Cardiac fibroblast (primary cell): ENCODE results near the gene PYCR2.
"Not testable (repeated sequence)": the region's sequence is repeated elsewhere in the genome, so short reads cannot be mapped to it uniquely, and the experiment has no call there.

Source experiments
- DNase-seq, 2 donors: peaks; one replicate each; pipeline versions ENCODE4 v3.0.0 to v3.0.0-alpha.2; 2010; ENCODE audit warnings: low read depth in 2 of 2
- H3K4me3 ChIP-seq, 2 donors: replicated peaks in 1 of 2; 1 replicate in 1 of 2; 2 replicates in 1 of 2; pipeline ENCODE4 v1.5.1; 2011; ENCODE audit warnings: low read depth in 2 of 2, low read length in 2 of 2, mild to moderate bottlenecking in 2 of 2, moderate library complexity in 1 of 2
- TF ChIP-seq, protein P1 (sequence below): IDR thresholded peaks from one replicate; pipeline ENCODE4 v1.5.1; 2011; ENCODE audit warnings: low read depth, mild to moderate bottlenecking, low read length, inconsistent platforms

Gene PYCR2

GRCh38 chr1:225923692-225924555, at the start of gene PYCR2:
TSS of gene PYCR2 (minus strand) at chr1:225924250. CDS start at chr1:225924110, 140 bp downstream.
- TF ChIP-seq, protein P1, sequence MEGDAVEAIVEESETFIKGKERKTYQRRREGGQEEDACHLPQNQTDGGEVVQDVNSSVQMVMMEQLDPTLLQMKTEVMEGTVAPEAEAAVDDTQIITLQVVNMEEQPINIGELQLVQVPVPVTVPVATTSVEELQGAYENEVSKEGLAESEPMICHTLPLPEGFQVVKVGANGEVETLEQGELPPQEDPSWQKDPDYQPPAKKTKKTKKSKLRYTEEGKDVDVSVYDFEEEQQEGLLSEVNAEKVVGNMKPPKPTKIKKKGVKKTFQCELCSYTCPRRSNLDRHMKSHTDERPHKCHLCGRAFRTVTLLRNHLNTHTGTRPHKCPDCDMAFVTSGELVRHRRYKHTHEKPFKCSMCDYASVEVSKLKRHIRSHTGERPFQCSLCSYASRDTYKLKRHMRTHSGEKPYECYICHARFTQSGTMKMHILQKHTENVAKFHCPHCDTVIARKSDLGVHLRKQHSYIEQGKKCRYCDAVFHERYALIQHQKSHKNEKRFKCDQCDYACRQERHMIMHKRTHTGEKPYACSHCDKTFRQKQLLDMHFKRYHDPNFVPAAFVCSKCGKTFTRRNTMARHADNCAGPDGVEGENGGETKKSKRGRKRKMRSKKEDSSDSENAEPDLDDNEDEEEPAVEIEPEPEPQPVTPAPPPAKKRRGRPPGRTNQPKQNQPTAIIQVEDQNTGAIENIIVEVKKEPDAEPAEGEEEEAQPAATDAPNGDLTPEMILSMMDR = no peak
- peak; percentile 96 to 98 for DNase-seq
- peak within 1 kb of the TSS; percentile 64 to 90 for H3K4me3 ChIP-seq

- H3K4me3 ChIP-seq = no peak overlapping the region
- TF ChIP-seq, protein P1 = no peak
- DNase-seq = no peak
These were observed 49.1 kb upstream of the PYCR2 start for GRCh38 chr1:225973158-225973557.

GRCh38 chr1:225972344-225973152, 48.5 kb upstream of the PYCR2 start:
- TF ChIP-seq, protein P1 = no peak
- no peak for DNase-seq
- no peak overlapping the region for H3K4me3 ChIP-seq

GRCh38 chr1:225970592-225971157, 46.6 kb upstream of the PYCR2 start:
- not testable (repeated sequence) for DNase-seq, H3K4me3 ChIP-seq

- not testable (repeated sequence) for H3K4me3 ChIP-seq, DNase-seq
These were observed 45.7 kb upstream of the PYCR2 start for GRCh38 chr1:225969751-225970150.

GRCh38 chr1:225965231-225965630, 41.2 kb upstream of the PYCR2 start:
- TF ChIP-seq, protein P1 = no peak
- no peak overlapping the region for H3K4me3 ChIP-seq
- DNase-seq = no peak

DNA sequence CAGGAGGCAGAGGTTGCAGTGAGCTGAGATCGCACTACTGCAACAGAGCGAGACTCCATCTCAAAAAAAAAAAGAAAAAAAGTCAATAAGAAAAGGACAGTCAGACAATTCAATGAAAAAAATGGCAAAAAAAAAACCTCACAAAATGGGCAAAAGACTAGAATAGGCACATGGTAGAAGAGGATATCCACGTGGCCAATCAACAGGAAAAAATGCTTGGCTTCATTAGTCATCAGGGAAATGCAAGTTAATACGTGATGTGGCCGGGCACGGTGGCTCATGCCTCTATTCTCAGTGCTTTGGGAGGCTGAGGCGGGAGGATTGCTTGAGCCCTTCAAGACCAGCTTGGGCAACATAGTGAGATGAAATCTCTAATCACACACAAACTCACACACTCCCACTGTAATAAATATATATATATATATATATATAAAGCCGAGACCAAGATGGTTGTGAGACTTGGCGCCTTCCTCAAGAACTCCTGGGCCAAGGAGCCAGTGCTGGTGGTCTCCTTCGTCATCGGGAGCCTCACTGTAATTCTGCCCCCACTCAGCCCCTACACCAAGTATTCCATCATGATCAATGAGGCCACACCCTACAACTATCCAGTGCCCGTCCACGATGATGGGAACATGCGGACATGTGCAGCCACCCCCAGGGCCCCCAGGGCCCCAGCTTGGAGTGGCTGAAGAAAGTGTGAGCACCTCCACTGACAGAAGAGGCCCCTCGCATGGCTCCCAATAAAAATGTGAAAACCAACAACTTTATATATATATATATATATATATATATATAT, 39.9 kb upstream of the PYCR2 start:
- no peak overlapping the region for H3K4me3 ChIP-seq
- DNase-seq = peak in 1 of 2 donors; percentile 39
- TF ChIP-seq, protein P1 = no peak
